IPS DF 6.9 (cell line): ENCODE measurements around the gene RMI2.
A peak's percentile ranks its signal among the peaks of the same experiment; 100 is the strongest.

Experiments
- DNase-seq: peaks from one replicate; pipeline ENCODE4 v3.0.0-alpha.2; 2013; ENCODE audit warnings: low read depth, low spot score
- H3K27ac ChIP-seq: one replicate; pipeline ENCODE4 v1.5.1; 2013; ENCODE audit warnings: low read length, control low read depth
- H3K27me3 ChIP-seq: 2 replicates; pipeline ENCODE4 v1.6.1; 2013; ENCODE audit warnings: mild to moderate bottlenecking, low read length; ENCODE audit not compliant: control insufficient read depth, insufficient read depth
- H3K36me3 ChIP-seq: 2 replicates; pipeline ENCODE4 v1.6.1; 2013; ENCODE audit warnings: low read length; ENCODE audit not compliant: control insufficient read depth, insufficient read depth
- H3K4me1 ChIP-seq: 2 replicates; pipeline ENCODE4 v1.6.1; 2013; ENCODE audit warnings: low read length; ENCODE audit not compliant: control insufficient read depth, insufficient read depth
- H3K4me3 ChIP-seq: 2 replicates; pipeline ENCODE4 v1.5.1; 2013; ENCODE audit warnings: mild to moderate bottlenecking, low read length
- H3K9me3 ChIP-seq: 2 replicates; pipeline ENCODE4 v1.6.1; 2013; ENCODE audit warnings: low read length, inconsistent platforms; ENCODE audit not compliant: control insufficient read depth, insufficient read depth
- WGBS: extraction: QIAGEN DNeasy Blood & Tissue Kit; methylation state at CpG from one replicate; pipeline ENCODE4 v1.1.7; 2013; ENCODE audit warnings: mixed read lengths, missing lambda C conversion rate; ENCODE audit not compliant: insufficient read length, insufficient coverage; 5-methylcytosine and 5-hydroxymethylcytosine counted together

The RMI2 gene

GRCh38 chr16:11310997-11311561 lies 34.2 kb upstream of the RMI2 start:
- Histone ChIP-seq H3K4me1 (peaks cover 18% of the 10 kb centered on the region), H3K4me3 (no peak overlapping the region), H3K27ac (no peak overlapping the region), H3K9me3 (no peaks in the 10 kb centered on the region), H3K27me3 (no peaks in the 10 kb centered on the region), H3K36me3 (no peaks in the 10 kb centered on the region)
- no CpG with 5 or more reads among the region's 10 CpGs for WGBS
- DNase-seq = no peak

- H3K27me3 ChIP-seq = no peaks in the 10 kb centered on the region
- no peak overlapping the region for H3K4me3 ChIP-seq
- H3K4me1 ChIP-seq = peaks cover 22% of the 10 kb centered on the region
- H3K36me3 ChIP-seq = no peaks in the 10 kb centered on the region
- no peak for DNase-seq
- peak overlapping the region; percentile 61 for H3K27ac ChIP-seq
- no CpG with 5 or more reads among the region's 8 CpGs for WGBS
- no peaks in the 10 kb centered on the region for H3K9me3 ChIP-seq
Observed at GRCh38 chr16:11312718-11313492, 32.4 kb upstream of the RMI2 start.

GRCh38 chr16:11313493-11314308 lies 31.6 kb upstream of the RMI2 start:
- Histone ChIP-seq H3K4me3 (no peak overlapping the region), H3K36me3 (no peaks in the 10 kb centered on the region), H3K9me3 (no peaks in the 10 kb centered on the region), H3K27ac (peak overlapping the region; percentile 52), H3K4me1 (peaks cover 21% of the 10 kb centered on the region), H3K27me3 (no peaks in the 10 kb centered on the region)
- DNase-seq = no peak
- no CpG with 5 or more reads among the region's 9 CpGs for WGBS

- Histone ChIP-seq H3K4me3 (no peak overlapping the region), H3K4me1 (peaks cover 20% of the 10 kb centered on the region), H3K27ac (peak overlapping the region; percentile 52), H3K9me3 (no peaks in the 10 kb centered on the region), H3K27me3 (no peaks in the 10 kb centered on the region), H3K36me3 (no peaks in the 10 kb centered on the region)
- WGBS = no CpG with 5 or more reads among the region's 8 CpGs
- DNase-seq = no peak
Observed at GRCh38 chr16:11314309-11314894, 30.9 kb upstream of the RMI2 start.

- no peak overlapping the region for H3K27ac ChIP-seq
- H3K4me3 ChIP-seq = no peak overlapping the region
- WGBS = no CpG with 5 or more reads among the region's 13 CpGs
- no peaks in the 10 kb centered on the region for H3K9me3 ChIP-seq
- no peaks in the 10 kb centered on the region for H3K36me3 ChIP-seq
- peaks cover 20% of the 10 kb centered on the region for H3K4me1 ChIP-seq
- peak; percentile 91 for DNase-seq
- H3K27me3 ChIP-seq = no peaks in the 10 kb centered on the region
Observed at GRCh38 chr16:11315510-11315909, 29.7 kb upstream of the RMI2 start.

- H3K4me3 ChIP-seq = no peak overlapping the region; the same call in 1 of the 2 replicates
- no peaks in the 10 kb centered on the region for H3K27me3 ChIP-seq
- DNase-seq = no peak
- H3K4me1 ChIP-seq = peaks cover 20% of the 10 kb centered on the region
- no CpG with 5 or more reads among the region's 23 CpGs for WGBS
- peak overlapping the region; percentile 89 for H3K27ac ChIP-seq
- no peaks in the 10 kb centered on the region for H3K36me3 ChIP-seq
- H3K9me3 ChIP-seq = no peaks in the 10 kb centered on the region
Observed at GRCh38 chr16:11316331-11317015, 28.8 kb upstream of the RMI2 start.

GRCh38 chr16:11318817-11319216 lies 26.4 kb upstream of the RMI2 start:
- H3K4me3 ChIP-seq = no peak overlapping the region
- H3K9me3 ChIP-seq = no peaks in the 10 kb centered on the region
- no peak overlapping the region for H3K27ac ChIP-seq
- no peak for DNase-seq
- H3K36me3 ChIP-seq = no peaks in the 10 kb centered on the region
- no peaks in the 10 kb centered on the region for H3K27me3 ChIP-seq
- WGBS = no CpG with 5 or more reads among the region's 8 CpGs
- H3K4me1 ChIP-seq = peaks cover 11% of the 10 kb centered on the region

GRCh38 chr16:11319529-11320146 lies 25.6 kb upstream of the RMI2 start:
- no peak overlapping the region for H3K4me3 ChIP-seq
- H3K27ac ChIP-seq = no peak overlapping the region
- H3K36me3 ChIP-seq = no peaks in the 10 kb centered on the region
- H3K27me3 ChIP-seq = no peaks in the 10 kb centered on the region
- no CpG with 5 or more reads among the region's 8 CpGs for WGBS
- DNase-seq = no peak
- H3K9me3 ChIP-seq = no peaks in the 10 kb centered on the region
- H3K4me1 ChIP-seq = peaks cover 6% of the 10 kb centered on the region; the same call in 1 of the 2 replicates

- H3K9me3 ChIP-seq = no peaks in the 10 kb centered on the region
- H3K27me3 ChIP-seq = no peaks in the 10 kb centered on the region
- H3K36me3 ChIP-seq = no peaks in the 10 kb centered on the region
- no peak for DNase-seq
- no peak overlapping the region for H3K27ac ChIP-seq
- peaks cover 6% of the 10 kb centered on the region; the same call in 1 of the 2 replicates for H3K4me1 ChIP-seq
- WGBS = no CpG with 5 or more reads among the region's 10 CpGs
- no peak overlapping the region for H3K4me3 ChIP-seq
Observed at GRCh38 chr16:11320170-11320569, 25.1 kb upstream of the RMI2 start.
